GM18951 (cell line): ENCODE measurements around the gene KCNIP4.

Experiments used
- POLR2A ChIP-seq: IDR thresholded peaks from 4 replicates; pipeline ENCODE4 v1.6.1; 2011; ENCODE audit warnings: mild to moderate bottlenecking; ENCODE audit not compliant: insufficient read length, insufficient read depth; ENCODE audit errors: extremely low read depth
- in situ Hi-C: fragments of 300-500 bp; cut with MboI; formaldehyde crosslinking; loops from one replicate; pipeline ENCODE4 v1.12.0; 2022; ENCODE audit warnings: low sequenced_read_pairs, mixed read lengths, inconsistent platforms; ENCODE audit not compliant: unreplicated experiment

The KCNIP4 gene

DNA sequence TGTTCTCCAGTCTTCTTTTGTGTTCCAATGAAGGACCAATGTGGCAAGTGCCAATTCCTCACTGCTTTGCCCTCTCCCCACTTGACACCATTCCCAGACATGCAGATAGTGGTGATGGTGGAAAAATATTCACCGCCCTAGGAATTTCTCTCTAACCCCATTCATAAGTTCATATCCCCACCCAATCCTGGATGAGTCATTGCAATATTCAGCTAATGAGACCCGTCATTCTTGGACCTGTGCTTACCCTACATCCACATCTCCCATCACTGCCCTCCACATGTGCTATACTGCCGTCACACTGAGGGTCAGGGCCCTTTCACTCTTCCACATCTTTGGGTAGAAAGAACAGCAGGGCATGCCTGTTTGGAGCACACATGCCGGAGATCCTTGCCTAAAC is 199.2 kb downstream of the KCNIP4 start:
- TF ChIP-seq POLR2A = no peak
- in situ Hi-C loops = no loop called here

GRCh38 chr4:21744046-21744445 is 204.5 kb downstream of the KCNIP4 start:
- in situ Hi-C loops = no loop called here
- TF ChIP-seq POLR2A = no peak

GRCh38 chr4:21742326-21742725 is 206.2 kb downstream of the KCNIP4 start:
- no peak for TF ChIP-seq POLR2A
- in situ Hi-C loops = no loop called here

- no peak for TF ChIP-seq POLR2A
- in situ Hi-C loops = no loop called here
Measured at GRCh38 chr4:21738821-21739220, 209.8 kb downstream of the KCNIP4 start.

DNA sequence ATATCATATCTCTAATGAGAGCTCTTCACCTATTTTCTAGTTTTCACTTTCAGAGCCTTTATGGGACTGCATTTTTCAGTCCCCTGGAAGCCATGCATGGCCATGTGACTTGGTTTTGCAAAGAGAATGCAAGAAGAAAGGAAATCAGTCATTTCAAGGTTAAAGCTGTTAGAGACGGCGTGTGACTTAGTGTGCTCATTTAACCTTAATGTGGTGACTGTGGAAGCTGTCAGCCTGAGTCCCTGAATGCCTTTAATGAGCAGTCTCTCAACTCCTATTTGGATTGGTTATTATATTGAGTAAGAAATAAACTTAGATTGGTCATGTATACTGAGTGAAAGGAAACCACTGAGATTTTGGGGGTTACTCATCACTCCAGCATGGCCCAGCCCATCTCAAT is 212.7 kb downstream of the KCNIP4 start:
- no peak for TF ChIP-seq POLR2A
- in situ Hi-C loops = no loop called here

- no peak for TF ChIP-seq POLR2A
- in situ Hi-C loops = no loop called here
Measured at GRCh38 chr4:21733894-21734630, 214.5 kb downstream of the KCNIP4 start.

DNA sequence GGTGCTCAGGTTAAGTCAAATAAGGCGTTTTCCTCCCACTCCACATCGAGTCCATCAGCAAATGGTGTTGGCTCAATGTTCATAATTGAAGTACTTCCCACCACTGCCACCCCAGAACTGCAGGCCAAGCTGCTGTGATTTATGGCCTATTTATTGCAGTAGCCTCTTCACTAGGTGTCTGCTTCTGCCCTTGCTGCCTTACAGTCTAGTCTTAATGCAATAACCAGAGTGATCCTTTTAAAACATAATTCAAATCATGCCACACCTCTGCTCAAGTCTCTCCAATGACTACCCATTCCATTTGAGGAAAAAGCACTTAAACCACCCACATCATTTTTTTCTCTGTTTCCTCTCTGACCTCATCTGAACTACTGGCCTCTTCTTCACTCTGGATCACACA is 220.3 kb downstream of the KCNIP4 start:
- TF ChIP-seq POLR2A = no peak
- in situ Hi-C loops = no loop called here

- no peak for TF ChIP-seq POLR2A
- in situ Hi-C loops = no loop called here
Measured at GRCh38 chr4:21726255-21726815, 222.2 kb downstream of the KCNIP4 start.

GRCh38 chr4:21722157-21722839 is 226.3 kb downstream of the KCNIP4 start:
- in situ Hi-C loops = no loop called here
- no peak for TF ChIP-seq POLR2A

DNA sequence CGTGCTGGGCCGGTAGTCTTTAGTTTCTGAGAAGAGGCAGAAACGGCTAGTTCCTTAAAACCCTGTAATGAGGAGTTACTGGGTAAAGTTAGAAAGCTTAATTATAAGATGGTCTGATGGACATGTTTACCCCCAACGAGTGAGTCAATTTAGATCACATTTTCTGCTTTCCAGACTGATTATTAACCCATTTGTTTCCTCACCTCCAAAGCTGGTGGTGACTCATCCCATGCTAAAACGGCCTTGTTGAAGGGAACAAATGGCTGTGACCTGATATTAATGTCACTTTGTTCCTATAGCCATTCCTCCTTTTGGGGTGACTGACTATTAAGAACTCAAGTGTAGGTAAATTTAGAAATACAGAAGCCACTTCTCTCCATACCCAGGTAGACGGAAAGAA is 232.0 kb downstream of the KCNIP4 start:
- TF ChIP-seq POLR2A = no peak
- in situ Hi-C loops = no loop called here

GRCh38 chr4:21710179-21710835 is 238.3 kb downstream of the KCNIP4 start:
- in situ Hi-C loops = no loop called here
- TF ChIP-seq POLR2A = no peak

GRCh38 chr4:21709761-21710160 is 238.8 kb downstream of the KCNIP4 start:
- in situ Hi-C loops = no loop called here
- no peak for TF ChIP-seq POLR2A

GRCh38 chr4:21709031-21709430 is 239.5 kb downstream of the KCNIP4 start:
- no peak for TF ChIP-seq POLR2A
- in situ Hi-C loops = no loop called here

GRCh38 chr4:21699446-21699845 is 249.1 kb downstream of the KCNIP4 start:
- TF ChIP-seq POLR2A = no peak
- in situ Hi-C loops = no loop called here

DNA sequence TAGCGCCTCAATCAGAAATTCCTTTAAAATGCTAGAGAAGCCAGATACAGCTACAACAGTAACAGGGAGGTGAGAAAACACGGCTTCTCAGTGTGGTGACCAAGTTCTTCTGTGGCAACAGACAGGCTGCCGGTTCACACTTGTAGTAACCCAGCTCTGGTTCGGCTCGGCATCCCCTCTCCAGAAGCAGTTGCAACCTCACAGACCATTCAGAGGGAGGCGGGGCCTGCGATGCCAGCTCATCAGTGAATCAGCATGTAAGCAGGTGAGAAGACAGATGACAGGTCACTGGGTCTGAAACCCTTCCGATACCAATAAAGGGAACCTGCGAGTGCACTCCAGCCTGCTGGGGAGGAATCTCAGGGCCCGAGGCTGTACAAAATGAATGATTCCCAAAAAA is 251.0 kb downstream of the KCNIP4 start:
- no peak for TF ChIP-seq POLR2A
- in situ Hi-C loops = no loop called here
